ENCODE measurements around the gene DBF4B. TPM values are rescaled to one million over a fixed set of nuclear protein-coding genes. Genes with fewer than 3 reads are reported as not detected.

The DBF4B gene
- total and polyA plus RNA-seq, 2 of the 13 experiments (the other 11 are each of a cell fraction or from before 2014, with no cell fraction given), result 11.7 to 13.2 TPM

GRCh38 chr17:44774271-44775135 lies 66.0 kb downstream of the DBF4B start (continued):
- TF ChIP-seq ZNF275 (CRISPR knock-in tag; IDR thresholded peaks at IDR 0.05; ENCODE audit: borderline replicate concordance) (no peak), PLSCR1 (CRISPR knock-in tag; IDR thresholded peaks at IDR 0.05; ENCODE audit: borderline replicate concordance) (no peak), ZNF34 (CRISPR knock-in tag; IDR thresholded peaks at IDR 0.05; ENCODE audit: borderline replicate concordance) (no peak), ZNF660 (CRISPR knock-in tag; IDR thresholded peaks at IDR 0.05; ENCODE audit: borderline replicate concordance, low read depth) (no peak), SP1 (IDR thresholded peaks at IDR 0.05) (no peak), SP1 (CRISPR knock-in tag; IDR thresholded peaks at IDR 0.05) (peak; percentile 49; the same call in 1 of the 2 replicates), AHDC1 (CRISPR knock-in tag; IDR thresholded peaks at IDR 0.05; ENCODE audit: borderline replicate concordance) (0 out of 2 replicates have a peak, but pooled peaks have one; percentile 23), SOX6 (IDR thresholded peaks at IDR 0.05) (no peak), SOX6 (CRISPR knock-in tag; IDR thresholded peaks at IDR 0.05) (no peak), HIC2 (CRISPR knock-in tag; IDR thresholded peaks at IDR 0.05; ENCODE audit: low read depth) (no peak), GTF2F1 (IDR thresholded peaks at IDR 0.05; ENCODE audit: low read length) (no peak), IRX3 (CRISPR knock-in tag; IDR thresholded peaks at IDR 0.05; ENCODE audit: borderline replicate concordance, low read depth) (no peak), ZNF564 (CRISPR knock-in tag; IDR thresholded peaks at IDR 0.05) (no peak), ATAD3A (CRISPR knock-in tag; IDR thresholded peaks at IDR 0.05) (no peak), PAXIP1 (CRISPR knock-in tag; conservative IDR thresholded peaks at IDR 0.05) (no peak)

Data from HepG2 (cell line).